ENCODE data around the gene NMT1.

The NMT1 gene

GRCh38 chr17:45081047-45081703, 20.1 kb downstream of the NMT1 start:
- no peak for DNase-seq (ENCODE audit: low spot score)

GRCh38 chr17:45086391-45086790, 25.3 kb downstream of the NMT1 start:
- no peak for DNase-seq (ENCODE audit: low spot score)

GRCh38 chr17:45086865-45087503, 25.9 kb downstream of the NMT1 start:
- DNase-seq (ENCODE audit: low spot score): no peak

- peak; percentile 35 for DNase-seq (ENCODE audit: low spot score)
Measured at GRCh38 chr17:45087504-45087975, 26.4 kb downstream of the NMT1 start.

GRCh38 chr17:45087978-45088377, 26.9 kb downstream of the NMT1 start:
- no peak for DNase-seq (ENCODE audit: low spot score)

- no peak for DNase-seq (ENCODE audit: low spot score)
Measured at GRCh38 chr17:45088741-45089140, 27.6 kb downstream of the NMT1 start.

- peak; percentile 5 for DNase-seq (ENCODE audit: low spot score)
Measured at GRCh38 chr17:45090711-45091110, 29.6 kb downstream of the NMT1 start.

- DNase-seq (ENCODE audit: low spot score): peak; percentile 12
Measured at GRCh38 chr17:45091778-45092425, 30.8 kb downstream of the NMT1 start.

GRCh38 chr17:45092911-45093430, 31.9 kb downstream of the NMT1 start:
- peak; percentile 95 for DNase-seq (ENCODE audit: low spot score)

- peak; percentile 13 for DNase-seq (ENCODE audit: low spot score)
Measured at GRCh38 chr17:45093444-45094110, 32.5 kb downstream of the NMT1 start.

- peak; percentile 39 for DNase-seq (ENCODE audit: low spot score)
Measured at GRCh38 chr17:45096141-45096540, 35.0 kb downstream of the NMT1 start.

- DNase-seq (ENCODE audit: low spot score): no peak
Measured at GRCh38 chr17:45096926-45097325, 35.8 kb downstream of the NMT1 start.

- DNase-seq (ENCODE audit: low spot score): no peak
Measured at GRCh38 chr17:45098081-45098868, 37.2 kb downstream of the NMT1 start.

GRCh38 chr17:45098869-45099616, 37.9 kb downstream of the NMT1 start:
- peak; percentile 84 for DNase-seq (ENCODE audit: low spot score)

GRCh38 chr17:45101546-45101882, 40.4 kb downstream of the NMT1 start:
- DNase-seq (ENCODE audit: low spot score): no peak

GRCh38 chr17:45101883-45102811, 41.0 kb downstream of the NMT1 start:
- no peak for DNase-seq (ENCODE audit: low spot score)

GRCh38 chr17:45102856-45103255, 41.7 kb downstream of the NMT1 start:
- no peak for DNase-seq (ENCODE audit: low spot score)

- DNase-seq (ENCODE audit: low spot score): no peak
Measured at GRCh38 chr17:45103269-45103795, 42.2 kb downstream of the NMT1 start.

GRCh38 chr17:45104029-45104428, 42.9 kb downstream of the NMT1 start:
- no peak for DNase-seq (ENCODE audit: low spot score)

GRCh38 chr17:45104497-45104896, 43.4 kb downstream of the NMT1 start:
- no peak for DNase-seq (ENCODE audit: low spot score)
